Endodermal cell (in vitro differentiated cells): ENCODE data around the gene NIFK. TPM values are rescaled to one million over a fixed set of nuclear protein-coding genes. Genes with fewer than 3 reads are reported as not detected.

Experiments used
- DNase-seq: peaks from one replicate; pipeline ENCODE4 v3.0.0-alpha.2; 2017
- H3K27ac ChIP-seq: 2 replicates; pipeline ENCODE4 v1.5.1; 2013; ENCODE audit warnings: mild to moderate bottlenecking, low read depth, low read length, moderate library complexity
- H3K27me3 ChIP-seq: 2 replicates; pipeline ENCODE4 v1.6.1; 2013; ENCODE audit warnings: mild to moderate bottlenecking, low read length, moderate library complexity; ENCODE audit not compliant: insufficient read depth, control insufficient read depth, poor library complexity, severe bottlenecking
- H3K36me3 ChIP-seq: 2 replicates; pipeline ENCODE4 v1.7.0; 2013; ENCODE audit warnings: mild to moderate bottlenecking, low read length, moderate library complexity; ENCODE audit not compliant: control insufficient read depth, insufficient read depth
- H3K4me1 ChIP-seq: one replicate; pipeline ENCODE4 v1.7.0; 2013; ENCODE audit warnings: low read length; ENCODE audit not compliant: control insufficient read depth, insufficient read depth
- H3K4me3 ChIP-seq: 2 replicates; pipeline ENCODE4 v1.5.1; 2013; ENCODE audit warnings: mild to moderate bottlenecking, low read length, moderate library complexity
- H3K9ac ChIP-seq: 2 replicates; pipeline ENCODE4 v1.6.1; 2013; ENCODE audit warnings: mild to moderate bottlenecking, low read length, moderate library complexity; ENCODE audit not compliant: poor library complexity, severe bottlenecking; ENCODE audit errors: extremely low read depth
- H3K9me3 ChIP-seq: 2 replicates; pipeline ENCODE4 v1.6.1; 2013; ENCODE audit warnings: mild to moderate bottlenecking, low read length, moderate library complexity; ENCODE audit not compliant: control insufficient read depth
- H3K27ac Mint-ChIP-seq: 2 replicates; pipeline ENCODE4 v1.8.0; 2020; ENCODE audit warnings: mixed read lengths
- H3K27me3 Mint-ChIP-seq: 2 replicates; pipeline ENCODE4 v1.8.0; 2021; ENCODE audit warnings: mild to moderate bottlenecking, mixed read lengths; ENCODE audit not compliant: insufficient read depth
- H3K36me3 Mint-ChIP-seq: 2 replicates; pipeline ENCODE4 v1.8.0; 2020; ENCODE audit warnings: low read depth, mixed read lengths
- H3K4me1 Mint-ChIP-seq: 2 replicates; pipeline ENCODE4 v1.8.0; 2020; ENCODE audit warnings: mixed read lengths
- H3K4me3 Mint-ChIP-seq: 2 replicates; pipeline ENCODE4 v1.8.0; 2020; ENCODE audit warnings: mild to moderate bottlenecking, moderate library complexity, mixed read lengths
- H3K9me3 Mint-ChIP-seq: 2 replicates; pipeline ENCODE4 v1.8.0; 2020; ENCODE audit warnings: mild to moderate bottlenecking, mixed read lengths
- CTCF ChIP-seq: fragments of 200-600 bp; sonication (generic); conservative IDR thresholded peaks from 2 replicates; pipeline ENCODE4 v1.5.0; 2021; ENCODE audit warnings: antibody characterized with exemption, mild to moderate bottlenecking
- WGBS, 2 experiments: methylation state at CpG; one replicate each; pipeline versions ENCODE4 v1.1.5 to v1.1.7; 2013; ENCODE audit warnings: missing lambda C conversion rate in 2 of 2, mixed read lengths in 1 of 2; ENCODE audit not compliant: insufficient coverage in 1 of 2, insufficient read length in 1 of 2; 5-methylcytosine and 5-hydroxymethylcytosine counted together
- total RNA-seq, 2 donors: library from RNA; stranded (reverse); fragmentation: NEBNext Ultra II Directional in 1 of 2; extraction: Animal tissue kit (Norgen Biotek cat#: 25700) in 1 of 2; gene quantifications; 2 replicates in 1 of 2; 3 replicates in 1 of 2; pipeline ENCODE4 v1.2.1, GENCODE V29; 2021

NIFK gene
- total RNA-seq, 2 donors from 2014 or later = 64.2 to 88.5 TPM

DNA sequence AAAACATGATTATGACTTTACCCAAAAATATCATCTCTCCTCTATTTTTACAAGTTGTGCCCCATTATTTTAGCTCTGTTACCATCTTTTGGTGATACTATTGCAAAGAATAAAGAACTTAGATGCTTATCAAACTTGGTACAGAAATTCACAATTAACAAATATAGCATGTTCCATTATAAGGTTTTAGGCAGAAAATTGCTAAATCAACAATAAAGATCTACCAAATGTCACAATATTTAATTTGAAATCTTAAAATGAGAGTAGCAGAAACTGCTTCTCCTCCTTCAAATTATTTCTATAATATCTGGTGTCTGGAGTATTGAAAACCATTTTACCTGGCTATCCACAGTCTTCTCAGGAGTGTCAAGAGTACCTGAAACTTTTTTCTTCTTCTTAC lies 8.7 kb downstream of the NIFK start:
- H3K27me3 ChIP-seq = no peaks in the 10 kb centered on the region
- H3K9me3 ChIP-seq = no peaks in the 10 kb centered on the region
- Mint-ChIP-seq H3K36me3 (peaks cover 56% of the 10 kb centered on the region), H3K27ac (no peak overlapping the region), H3K4me3 (no peak overlapping the region), H3K27me3 (no peaks in the 10 kb centered on the region), H3K4me1 (no peaks in the 10 kb centered on the region), H3K9me3 (no peaks in the 10 kb centered on the region)
- TF ChIP-seq CTCF = no peak
- no peaks in the 10 kb centered on the region for H3K4me1 ChIP-seq
- no peak for DNase-seq
- no peak overlapping the region for H3K4me3 ChIP-seq
- H3K9ac ChIP-seq = no peak overlapping the region
- H3K27ac ChIP-seq = no peak overlapping the region
- peaks cover 69% of the 10 kb centered on the region for H3K36me3 ChIP-seq

GRCh38 chr2:121727332-121727731 lies 9.3 kb downstream of the NIFK start:
- H3K27ac ChIP-seq = no peak overlapping the region
- Mint-ChIP-seq H3K4me1 (no peaks in the 10 kb centered on the region), H3K9me3 (no peaks in the 10 kb centered on the region), H3K4me3 (no peak overlapping the region), H3K36me3 (peaks cover 54% of the 10 kb centered on the region), H3K27me3 (no peaks in the 10 kb centered on the region), H3K27ac (no peak overlapping the region)
- DNase-seq = no peak
- no peak overlapping the region for H3K9ac ChIP-seq
- H3K4me3 ChIP-seq = no peak overlapping the region
- 96 to 100% methylated on average over 2 of the region's 2 CpGs for WGBS, 2 experiments
- H3K9me3 ChIP-seq = no peaks in the 10 kb centered on the region
- peaks cover 64% of the 10 kb centered on the region for H3K36me3 ChIP-seq
- no peaks in the 10 kb centered on the region for H3K4me1 ChIP-seq
- no peak for TF ChIP-seq CTCF
- no peaks in the 10 kb centered on the region for H3K27me3 ChIP-seq

- DNase-seq = no peak
- TF ChIP-seq CTCF = no peak
- Mint-ChIP-seq H3K36me3 (peaks cover 18% of the 10 kb centered on the region), H3K4me1 (no peaks in the 10 kb centered on the region), H3K4me3 (no peak overlapping the region), H3K27ac (no peak overlapping the region), H3K9me3 (no peaks in the 10 kb centered on the region), H3K27me3 (no peaks in the 10 kb centered on the region)
- Histone ChIP-seq H3K27ac (no peak overlapping the region), H3K9ac (no peak overlapping the region), H3K9me3 (no peaks in the 10 kb centered on the region), H3K27me3 (no peaks in the 10 kb centered on the region), H3K36me3 (peaks cover 26% of the 10 kb centered on the region), H3K4me3 (no peak overlapping the region), H3K4me1 (no peaks in the 10 kb centered on the region)
- 95 to 96% methylated on average over 5 of the region's 5 CpGs for WGBS, 2 experiments
Measured at GRCh38 chr2:121723316-121723715, 13.4 kb downstream of the NIFK start.
